Measurements from ENCODE around the gene CERS6.

Gene CERS6

GRCh38 chr2:168748461-168748860 is 292.4 kb downstream of the CERS6 start (continued):
- TF ChIP-seq PATZ1 (tag by site-specific recombination; IDR thresholded peaks at IDR 0.05): no peak

- Histone ChIP-seq H3K36me3 (ENCODE audit: control insufficient read depth in 2 of 2, insufficient read depth in 1 of 2, low read length in 2 of 2) (no peaks in the 10 kb centered on the region), H3K27ac (ENCODE audit: extremely low read depth, low read depth, low read length) (no peak overlapping the region), H3K4me1 (ENCODE audit: control insufficient read depth, insufficient read depth, low read length) (no peaks in the 10 kb centered on the region), H3K4me3 (ENCODE audit: low read depth, low read length) (no peak overlapping the region), H3K9me3 (ENCODE audit: control insufficient read depth, insufficient read depth, low read depth, low read length) (no peaks in the 10 kb centered on the region)
- TF ChIP-seq ZNF837 (tag by site-specific recombination; IDR thresholded peaks at IDR 0.05) (no peak), TRIM28 (IDR thresholded peaks at IDR 0.05; ENCODE audit: borderline replicate concordance, low read length) (no peak), ZBTB49 (tag by site-specific recombination; IDR thresholded peaks at IDR 0.05; ENCODE audit: low read depth) (no peak), FEZF1 (tag by site-specific recombination; IDR thresholded peaks at IDR 0.05) (no peak), ZNF670 (tag by site-specific recombination; IDR thresholded peaks at IDR 0.05; ENCODE audit: low read depth) (no peak), ZNF121 (tag by site-specific recombination; IDR thresholded peaks at IDR 0.05) (no peak), ZNF704 (tag by site-specific recombination; IDR thresholded peaks at IDR 0.05) (no peak), ZNF423 (tag by site-specific recombination; IDR thresholded peaks at IDR 0.05) (no peak), MEIS1 (CRISPR knock-in tag; IDR thresholded peaks at IDR 0.05; ENCODE audit: borderline replicate concordance) (no peak), ZBTB26 (tag by site-specific recombination; optimal IDR thresholded peaks at IDR 0.05) (no peak), ZNF341 (tag by site-specific recombination; IDR thresholded peaks at IDR 0.05; ENCODE audit: low read depth) (no peak), ZSCAN18 (tag by site-specific recombination; IDR thresholded peaks at IDR 0.05) (no peak), EGR2 (tag by site-specific recombination; IDR thresholded peaks at IDR 0.05; ENCODE audit: low read depth) (no peak), TSHZ1 (tag by site-specific recombination; IDR thresholded peaks at IDR 0.05; ENCODE audit: borderline replicate concordance) (no peak), BCL6B (tag by site-specific recombination; IDR thresholded peaks at IDR 0.05) (no peak), ZNF639 (tag by site-specific recombination; IDR thresholded peaks at IDR 0.05) (no peak), ZNF324 (tag by site-specific recombination; IDR thresholded peaks at IDR 0.05) (no peak), GFI1B (tag by site-specific recombination; IDR thresholded peaks at IDR 0.05) (no peak), ZNF311 (tag by site-specific recombination; IDR thresholded peaks at IDR 0.05; ENCODE audit: borderline replicate concordance) (no peak), ZBTB7A (tag by site-specific recombination; IDR thresholded peaks at IDR 0.05; ENCODE audit: low read depth) (no peak)
- CTCF ChIA-PET: interaction anchor here (0.7 kb wide), 1 partner anchor 527 kb away, joined by 3 read pairs; no protein-coding TSS in a partner anchor
- POLR2A ChIA-PET: no interaction called here
These were observed 293.2 kb downstream of the CERS6 start for GRCh38 chr2:168749297-168749696.
